ENCODE data around the gene XAB2.
A peak's percentile ranks its signal among the peaks of the same experiment; 100 is the strongest.
"Not testable (repeated sequence)": the region's sequence is repeated elsewhere in the genome, so short reads cannot be mapped to it uniquely, and the experiment has no call there.

XAB2 gene

DNA sequence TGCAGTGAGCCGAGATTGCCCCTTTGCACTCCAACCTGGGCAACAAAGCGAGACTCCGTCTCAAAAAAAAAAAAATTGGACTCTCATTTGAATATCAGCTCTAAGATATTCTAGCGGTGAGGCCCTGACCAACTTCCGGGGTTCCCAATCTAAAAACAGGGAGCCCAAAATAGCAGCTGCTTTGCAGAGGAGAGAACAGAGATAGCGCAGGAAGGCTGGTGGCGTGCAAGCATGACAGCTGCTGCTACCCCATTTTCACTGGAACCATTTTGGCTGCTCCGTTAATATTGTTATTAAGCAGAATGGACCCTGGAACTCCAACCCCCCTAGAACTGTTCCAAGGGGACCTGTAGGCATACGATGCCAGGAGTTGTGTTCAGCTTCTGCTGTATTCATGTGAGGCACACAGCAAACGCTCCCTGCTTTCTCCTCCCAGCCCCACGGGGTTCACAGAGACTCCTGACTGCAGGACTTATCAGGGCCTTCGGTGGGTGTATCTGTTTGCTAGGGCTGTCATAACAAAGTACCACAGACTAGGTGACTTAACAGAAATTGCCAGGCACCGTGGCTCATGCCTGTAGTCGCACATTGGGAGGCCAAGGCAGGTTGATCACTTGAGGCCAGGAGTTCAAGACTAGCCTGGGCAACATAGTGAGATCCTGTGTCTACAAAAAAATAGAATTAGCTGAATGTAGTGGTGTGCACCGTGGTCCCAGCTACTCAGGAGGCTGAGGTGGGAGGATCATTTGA is 19.1 kb upstream of the XAB2 start:
- no peak for DNase-seq

DNA sequence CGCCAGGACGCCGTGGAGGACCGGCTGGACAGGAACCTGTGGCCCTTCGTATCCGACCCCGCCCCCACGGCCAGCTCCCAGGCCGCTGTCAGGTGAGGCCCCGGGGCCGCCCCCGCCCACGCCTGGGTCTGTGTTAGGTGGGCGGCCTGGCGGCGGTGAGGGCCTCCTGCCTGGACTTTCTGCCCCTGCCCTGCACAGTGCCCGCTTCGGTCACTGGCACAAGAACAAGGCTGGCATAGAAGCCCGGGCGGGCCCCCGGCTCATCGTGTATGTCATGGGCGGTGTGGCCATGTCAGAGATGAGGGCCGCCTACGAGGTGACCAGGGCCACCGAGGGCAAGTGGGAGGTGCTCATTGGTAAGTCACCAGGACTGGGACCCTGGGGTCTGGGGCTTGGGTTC is 17.8 kb upstream of the XAB2 start:
- DNase-seq = no peak

DNA sequence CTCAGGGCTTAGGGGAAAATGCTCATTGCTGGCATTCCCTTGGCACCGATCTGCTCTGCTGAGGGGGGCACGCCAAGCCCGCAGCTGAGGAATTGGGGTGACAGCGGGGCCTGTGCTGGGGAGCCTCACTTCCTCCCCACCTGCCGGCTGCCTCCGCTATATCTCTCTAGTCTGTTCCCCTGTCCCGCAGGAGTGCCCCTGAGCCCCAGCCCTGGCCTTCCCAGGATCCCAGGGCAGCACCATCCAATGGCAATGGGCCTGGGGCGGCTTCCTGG is 17.0 kb upstream of the XAB2 start:
- no peak for DNase-seq

DNA sequence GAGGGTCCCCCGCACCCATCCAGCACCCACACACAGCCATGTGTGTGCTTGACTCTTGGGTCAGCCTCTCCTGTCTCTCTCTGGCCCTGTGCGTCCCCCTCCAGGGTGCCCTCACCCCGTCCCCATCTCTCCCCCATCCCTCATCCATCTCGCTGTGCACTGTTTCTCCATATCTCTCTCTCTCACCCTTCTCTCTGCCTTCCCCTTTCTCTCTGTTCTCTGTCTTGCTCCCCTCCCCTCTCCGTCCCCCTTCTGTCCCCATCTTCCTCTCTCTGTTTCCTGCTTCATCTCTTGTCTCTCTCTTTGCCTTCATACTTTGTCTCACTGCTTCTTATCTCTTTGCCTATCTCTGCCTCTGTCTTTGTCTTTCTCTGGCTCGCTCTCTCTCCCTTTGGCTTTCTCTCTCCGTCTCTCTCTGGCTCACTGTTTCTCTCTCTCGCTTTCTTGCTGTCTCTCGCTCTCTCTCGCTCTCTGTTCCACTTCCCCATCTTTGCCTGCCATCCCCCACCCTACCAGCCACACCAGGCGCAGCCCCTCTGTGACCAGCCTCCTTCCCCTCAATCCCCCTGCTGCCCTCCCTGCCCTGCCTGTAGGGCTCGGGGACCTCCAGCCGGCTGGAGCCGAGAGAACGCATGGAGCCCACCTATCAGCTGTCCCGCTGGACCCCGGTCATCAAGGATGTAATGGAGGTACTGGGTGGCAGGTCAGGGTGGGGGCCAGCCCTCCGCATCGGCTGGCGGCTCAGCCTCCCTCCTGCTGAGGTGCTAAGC is 16.5 kb upstream of the XAB2 start:
- no peak for DNase-seq

DNA sequence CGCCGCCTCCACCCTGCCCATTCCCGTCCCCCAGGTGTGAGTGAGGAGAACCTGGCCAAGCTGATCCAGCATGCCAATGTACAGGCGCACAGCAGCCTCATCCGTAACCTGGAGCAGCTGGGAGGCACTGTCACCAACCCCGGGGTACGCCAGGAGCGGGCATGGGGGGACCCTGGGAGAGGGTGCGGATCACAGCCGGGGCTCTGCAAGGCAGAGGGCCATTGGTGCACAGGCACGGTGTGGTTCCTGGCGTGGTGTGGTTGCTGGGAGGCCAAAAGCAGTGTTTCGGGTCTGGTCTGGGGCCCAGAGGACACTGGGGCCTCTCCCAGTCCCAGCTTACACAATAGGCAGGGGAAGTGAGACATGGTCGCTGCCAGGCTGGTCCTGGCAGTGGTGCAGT is 15.8 kb upstream of the XAB2 start:
- no peak for DNase-seq

DNA sequence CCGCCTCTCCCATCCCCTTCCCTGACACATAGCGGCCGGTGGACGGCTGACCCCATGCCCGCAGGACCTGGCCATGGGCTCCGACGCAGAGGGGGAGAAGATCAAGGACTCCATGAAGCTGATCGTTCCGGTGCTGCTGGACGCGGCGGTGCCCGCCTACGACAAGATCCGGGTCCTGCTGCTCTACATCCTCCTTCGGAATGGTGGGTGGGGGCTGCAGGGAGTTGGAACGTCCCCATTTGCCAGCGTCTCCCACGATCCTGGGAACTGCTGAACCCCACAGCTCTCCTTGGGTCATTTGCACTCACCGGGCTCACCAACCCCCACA is 15.2 kb upstream of the XAB2 start:
- no peak for DNase-seq

DNA sequence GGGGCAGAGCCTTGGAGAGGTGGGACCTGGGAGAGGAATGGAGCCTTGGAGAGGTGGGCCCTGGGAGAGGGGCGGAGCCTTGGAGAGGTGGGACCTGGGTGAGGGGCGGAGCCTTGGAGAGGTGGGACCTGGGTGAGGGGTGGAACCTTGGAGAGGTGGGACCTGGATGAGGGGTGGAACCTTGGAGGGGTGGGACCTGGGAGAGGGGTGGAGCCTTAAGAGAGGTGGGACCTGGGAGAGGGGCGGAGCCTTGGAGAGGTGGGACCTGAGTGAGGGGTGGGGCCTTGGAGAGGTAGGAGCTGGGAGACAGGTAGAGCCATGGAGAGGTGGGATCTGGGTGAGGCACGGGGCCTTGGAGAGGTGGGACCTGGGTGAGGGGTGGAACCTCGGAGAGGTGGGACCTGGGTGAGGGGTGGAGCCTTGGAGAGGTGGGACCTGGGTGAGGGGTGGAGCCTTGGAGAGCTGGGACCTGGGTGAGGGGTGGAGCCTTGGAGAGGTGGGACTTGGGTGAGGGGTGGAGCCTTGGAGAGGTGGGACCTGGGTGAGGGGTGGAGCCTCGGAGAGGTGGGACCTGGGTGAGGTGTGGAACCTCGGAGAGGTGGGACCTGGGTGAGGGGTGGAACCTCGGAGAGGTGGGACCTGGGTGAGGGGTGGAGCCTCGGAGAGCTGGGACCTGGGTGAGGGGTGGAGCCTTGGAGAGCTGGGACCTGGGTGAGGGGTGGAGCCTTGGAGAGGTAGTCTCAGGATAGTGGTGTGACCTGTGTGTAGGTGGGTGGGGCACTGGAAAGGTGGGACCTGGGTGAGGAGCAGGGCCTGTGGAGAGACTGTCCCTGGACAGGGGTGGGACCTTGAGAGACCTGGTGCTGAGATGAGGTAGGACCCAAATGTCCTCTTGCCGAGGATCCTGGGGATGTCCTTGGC is 14.5 kb upstream of the XAB2 start:
- DNase-seq = not testable (repeated sequence)

DNA sequence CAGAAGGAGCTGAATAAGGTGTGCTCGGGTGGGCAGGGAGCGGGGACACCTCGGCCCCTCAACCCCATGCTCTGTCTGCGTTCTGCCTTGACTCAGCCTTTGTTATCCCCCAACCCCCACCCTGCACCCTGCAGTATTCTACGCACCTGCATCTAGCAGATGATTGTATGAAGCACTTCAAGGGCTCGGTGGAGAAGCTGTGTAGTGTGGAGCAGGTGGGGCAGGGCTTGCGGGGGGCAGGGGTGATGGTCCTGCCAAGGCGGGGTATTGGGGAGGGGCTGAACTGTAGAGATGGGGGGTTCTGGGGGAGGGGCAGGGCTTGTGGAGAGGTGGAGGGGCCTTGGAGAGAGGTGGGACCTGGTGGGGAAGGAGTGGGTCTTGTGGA is 13.7 kb upstream of the XAB2 start:
- DNase-seq = no peak

DNA sequence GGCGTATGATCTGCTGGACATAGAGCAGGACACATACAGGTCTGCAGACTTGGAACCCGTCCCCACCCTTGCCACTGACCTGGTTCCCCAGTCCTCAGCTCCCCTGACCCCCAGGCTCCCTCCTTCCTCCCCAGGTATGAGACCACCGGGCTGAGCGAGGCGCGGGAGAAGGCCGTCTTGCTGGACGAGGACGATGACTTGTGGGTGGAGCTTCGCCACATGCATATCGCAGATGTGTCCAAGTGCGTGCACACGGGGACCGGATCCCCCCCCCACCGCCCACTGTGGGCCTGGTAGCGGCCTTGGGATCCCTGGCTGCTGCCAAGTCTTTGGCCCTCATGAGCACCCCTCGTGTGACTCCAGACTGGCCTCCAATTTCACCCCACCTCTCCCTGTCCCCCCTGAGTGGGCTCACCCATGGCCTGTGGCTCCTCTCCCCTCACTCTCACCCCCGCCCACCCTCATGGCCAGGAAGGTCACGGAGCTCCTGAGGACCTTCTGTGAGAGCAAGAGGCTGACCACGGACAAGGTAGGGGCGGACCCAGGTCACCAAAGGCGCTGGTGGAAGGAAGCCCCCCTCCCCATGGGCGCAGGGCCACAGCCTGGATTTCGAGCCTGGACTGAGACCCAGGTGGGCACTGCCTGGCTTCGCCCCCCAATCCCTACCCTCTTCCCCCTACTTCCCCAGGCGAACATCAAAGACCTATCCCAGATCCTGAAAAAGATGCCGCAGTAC is 13.1 kb upstream of the XAB2 start:
- DNase-seq = no peak

DNA sequence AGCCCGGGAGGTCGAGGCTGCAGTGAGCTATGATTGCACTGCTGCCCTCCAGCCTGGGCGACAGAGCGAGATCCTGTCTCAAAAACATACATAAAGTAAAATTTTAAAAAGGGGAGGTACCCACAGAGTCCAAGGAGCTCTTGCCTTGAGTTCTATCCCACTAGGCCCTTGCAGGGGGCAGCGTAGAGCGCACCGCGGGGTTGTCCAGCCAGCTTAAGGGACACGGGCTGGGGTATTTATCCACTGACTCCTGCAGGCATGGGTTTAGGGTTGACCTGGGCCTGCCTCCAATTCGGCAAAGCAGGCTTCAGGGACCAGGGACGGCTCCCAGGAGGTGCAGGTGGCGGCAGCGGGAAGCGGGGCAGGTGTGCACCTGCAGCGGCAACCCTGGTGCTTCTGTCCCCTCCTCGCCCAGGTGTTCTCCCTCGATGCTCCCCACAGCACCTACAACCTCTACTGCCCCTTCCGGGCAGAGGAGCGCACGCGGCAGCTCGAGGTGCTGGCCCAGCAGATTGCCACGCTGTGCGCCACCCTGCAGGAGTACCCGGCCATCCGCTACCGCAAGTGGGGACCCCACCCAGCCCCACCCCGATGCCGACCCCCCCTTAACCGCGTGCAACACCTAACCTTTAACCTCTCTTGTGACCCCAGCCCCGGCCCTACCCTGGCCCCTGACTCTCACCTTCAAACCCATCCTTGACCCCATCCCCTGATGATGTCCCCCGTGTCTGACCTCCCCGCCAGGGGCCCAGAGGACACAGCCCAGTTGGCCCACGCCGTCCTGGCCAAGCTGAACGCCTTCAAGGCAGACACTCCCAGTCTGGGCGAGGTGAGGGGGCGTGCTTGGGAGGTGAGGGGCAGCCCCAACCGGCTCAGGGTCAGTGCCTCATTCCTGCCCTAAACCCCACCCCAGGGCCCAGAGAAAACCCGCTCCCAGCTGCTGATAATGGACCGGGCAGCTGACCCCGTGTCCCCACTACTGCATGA is 12.2 kb upstream of the XAB2 start:
- DNase-seq = no peak

DNA sequence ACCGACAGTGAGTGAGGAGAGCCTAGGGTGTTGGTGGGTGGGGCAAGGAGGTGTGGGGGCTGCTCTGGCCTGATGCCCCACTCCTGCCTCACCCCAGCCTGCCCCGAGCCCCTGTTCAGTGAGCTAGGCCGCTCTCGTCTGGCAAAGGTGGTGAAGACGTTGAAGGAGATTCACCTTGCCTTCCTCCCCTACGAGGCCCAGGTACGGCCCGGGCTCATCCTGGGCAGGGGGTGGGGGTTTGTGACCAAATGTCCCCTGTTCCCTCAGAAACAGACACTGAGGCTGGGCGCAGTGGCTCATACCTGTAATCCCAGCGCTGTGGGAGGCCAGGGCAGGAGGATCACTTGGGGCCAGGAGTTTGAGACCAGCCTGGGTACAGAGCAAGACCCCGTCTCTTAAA is 11.5 kb upstream of the XAB2 start:
- no peak for DNase-seq

DNA sequence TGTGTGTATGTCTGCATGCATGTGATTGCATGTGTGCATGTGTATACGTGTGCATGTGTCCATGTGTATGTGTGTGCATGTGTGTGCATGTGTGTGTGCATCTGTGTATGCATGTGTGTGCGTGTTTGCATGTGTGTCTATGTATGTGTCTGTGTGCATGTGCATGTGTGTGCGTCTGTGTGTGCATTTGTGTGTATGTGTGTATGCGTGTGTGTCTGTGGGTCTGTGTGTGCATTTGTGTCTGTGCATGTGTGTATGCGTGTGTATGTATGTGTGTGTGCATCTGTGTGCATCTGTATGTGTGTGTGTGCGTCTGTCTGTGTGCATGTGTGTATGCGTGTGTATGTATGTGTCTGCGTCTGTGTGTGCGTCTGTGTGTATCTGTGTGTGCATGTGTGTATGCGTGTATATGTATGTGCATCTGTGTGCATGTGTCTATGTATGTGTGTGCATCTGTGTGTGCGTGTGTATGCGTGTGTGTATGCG is 10.6 kb upstream of the XAB2 start:
- no peak for DNase-seq

DNA sequence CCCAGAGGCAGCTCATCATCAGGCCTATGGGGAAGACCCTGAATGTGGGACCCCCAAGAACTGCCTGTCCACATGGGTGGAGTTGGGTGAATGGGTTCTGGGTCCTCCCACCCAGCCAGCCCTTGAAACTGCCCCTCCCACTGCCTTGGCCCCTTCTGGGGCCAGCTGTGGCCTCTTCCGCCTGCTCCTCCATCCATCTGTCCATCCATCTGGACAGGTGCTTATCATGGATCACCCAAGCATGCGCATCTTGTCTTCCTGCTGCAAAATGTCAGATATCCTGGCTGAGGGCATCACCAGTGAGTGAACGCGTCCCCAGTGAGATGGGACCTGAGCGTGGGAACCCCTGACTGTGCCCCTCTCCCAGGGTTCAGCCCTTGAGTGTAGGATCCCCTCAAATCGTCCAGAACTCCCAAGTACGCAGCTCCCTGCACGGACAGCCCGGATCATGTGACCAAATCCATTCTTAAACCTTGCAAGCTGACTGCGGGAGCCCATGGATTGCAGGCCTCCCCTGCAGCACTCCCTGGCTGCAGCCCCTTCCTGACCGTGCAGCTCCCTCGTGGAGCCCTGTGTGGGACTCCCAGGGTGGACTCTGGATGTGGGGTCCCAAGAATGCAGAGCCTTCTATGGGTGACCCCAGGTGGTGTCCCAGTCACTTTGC is 9.6 kb upstream of the XAB2 start:
- no peak for DNase-seq

DNA sequence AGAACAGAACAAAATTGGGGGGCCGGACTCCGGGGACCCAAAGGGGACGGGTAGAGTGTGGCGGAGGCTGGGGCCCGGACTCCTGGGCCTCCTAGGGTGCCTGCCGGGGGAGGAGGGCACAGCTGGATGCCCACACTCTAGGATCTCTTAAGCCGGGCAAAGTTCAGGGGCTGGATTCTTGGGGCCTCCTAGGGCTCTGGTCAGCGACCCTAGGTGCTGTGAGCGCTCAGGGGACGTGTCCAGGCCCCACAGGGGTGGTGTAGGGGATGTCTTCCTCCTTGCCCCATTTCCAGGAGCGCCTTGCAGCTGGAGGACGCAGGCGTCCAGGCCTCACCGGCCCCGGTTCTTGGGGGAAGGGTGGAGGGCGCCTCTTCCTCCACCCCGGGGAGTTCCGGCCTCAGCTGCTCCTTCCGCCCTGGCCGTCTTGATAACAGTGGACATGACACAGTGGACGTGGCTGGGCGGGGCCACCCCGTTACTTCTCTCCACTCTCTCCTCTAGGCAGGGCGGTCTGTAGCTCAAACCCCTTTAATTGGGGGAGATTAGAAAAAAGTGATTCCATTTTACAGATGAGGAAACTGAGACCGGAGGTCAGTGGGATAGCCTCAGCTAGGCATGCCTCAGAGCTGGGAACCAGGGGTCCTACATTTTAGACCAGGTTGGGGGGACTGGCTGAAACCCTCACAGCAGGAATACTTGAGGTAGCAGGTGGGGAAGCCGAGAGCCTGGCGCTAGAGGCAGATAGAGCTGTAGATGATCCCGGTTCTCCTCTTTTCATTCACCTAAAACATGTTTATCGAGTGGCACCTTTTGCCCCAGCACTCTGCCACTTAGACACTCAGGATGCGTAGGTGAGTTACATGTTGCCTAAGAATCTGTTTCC is 8.3 kb upstream of the XAB2 start:
- DNase-seq = no peak

DNA sequence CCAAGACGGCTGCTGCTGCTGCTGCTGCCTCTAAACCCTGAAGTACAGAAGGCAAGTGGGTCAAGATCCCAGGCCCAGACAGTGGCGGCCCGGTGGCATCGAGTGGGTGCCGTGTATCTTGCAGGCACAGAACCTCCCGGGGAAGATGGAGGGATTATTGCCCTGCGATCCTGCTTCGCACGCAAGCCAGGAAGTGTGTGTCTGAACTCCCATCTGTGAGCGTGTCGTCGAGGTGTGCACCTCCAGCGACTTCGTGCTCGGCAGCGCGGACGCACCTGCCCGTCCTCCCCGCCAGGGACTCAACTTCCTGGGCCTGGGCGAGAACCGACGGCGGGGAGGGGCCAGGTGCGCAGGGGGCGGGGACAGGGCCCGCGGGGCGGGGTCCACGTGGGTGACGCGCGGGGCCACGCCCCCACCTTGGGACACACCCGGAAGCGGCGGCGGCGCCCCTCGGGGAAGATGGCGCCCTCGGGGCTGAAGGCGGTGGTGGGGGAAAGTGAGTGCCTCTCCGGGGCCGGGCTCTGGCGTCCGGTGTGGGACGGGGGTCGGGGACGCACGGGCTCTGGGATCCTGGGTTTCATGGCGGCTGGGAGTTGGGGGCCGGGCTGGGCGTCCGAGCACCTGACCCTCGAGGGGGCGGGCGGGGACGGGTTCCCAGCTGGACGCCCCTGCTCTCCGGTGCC is 7.5 kb upstream of the XAB2 start, which contains the start of gene STXBP2:
Gene STXBP2 (plus strand): TSS at position 420 of the 683 bp plus-strand sequence. CDS start 40 bp downstream, at position 460.
- peak; percentile 89 for DNase-seq

DNA sequence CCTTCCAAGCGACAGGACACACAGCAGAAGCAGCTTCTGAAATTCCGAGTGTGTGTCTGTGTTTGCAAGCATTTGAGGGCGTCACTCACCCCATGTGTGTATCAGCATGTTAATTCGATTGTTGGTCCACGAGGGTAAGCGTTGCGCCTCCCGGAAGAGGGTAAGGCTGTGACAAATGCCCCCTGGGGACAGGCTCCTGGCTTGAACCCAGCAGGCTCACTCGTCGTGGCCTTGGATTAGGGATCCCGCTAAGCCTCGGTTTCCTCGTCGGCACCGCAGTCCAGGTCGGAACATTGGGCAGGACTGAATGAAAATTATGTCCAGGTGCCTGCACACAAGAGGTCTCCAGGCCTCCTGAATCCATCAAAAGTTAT is 7.0 kb upstream of the XAB2 start:
- no peak for DNase-seq

DNA sequence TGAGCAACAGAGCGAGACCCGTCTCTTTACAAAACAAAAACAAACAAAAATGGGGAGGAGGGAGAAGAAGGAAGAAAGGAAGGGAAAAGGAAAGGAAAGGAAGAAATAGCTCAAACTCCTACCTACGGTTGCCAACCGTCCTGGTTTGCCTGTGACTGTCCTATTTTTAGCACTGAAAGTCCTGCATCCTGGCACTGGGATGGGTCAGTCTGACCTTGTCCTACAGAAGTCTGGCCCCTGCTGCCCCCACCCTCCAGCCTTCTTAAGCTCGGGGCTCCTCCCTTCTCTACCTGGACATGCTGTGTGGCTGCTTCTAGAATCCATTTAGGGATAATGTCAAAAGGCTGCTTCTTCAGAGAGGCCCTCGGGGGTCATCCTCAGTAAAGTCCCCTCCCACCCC is 6.3 kb upstream of the XAB2 start:
- DNase-seq = no peak

DNA sequence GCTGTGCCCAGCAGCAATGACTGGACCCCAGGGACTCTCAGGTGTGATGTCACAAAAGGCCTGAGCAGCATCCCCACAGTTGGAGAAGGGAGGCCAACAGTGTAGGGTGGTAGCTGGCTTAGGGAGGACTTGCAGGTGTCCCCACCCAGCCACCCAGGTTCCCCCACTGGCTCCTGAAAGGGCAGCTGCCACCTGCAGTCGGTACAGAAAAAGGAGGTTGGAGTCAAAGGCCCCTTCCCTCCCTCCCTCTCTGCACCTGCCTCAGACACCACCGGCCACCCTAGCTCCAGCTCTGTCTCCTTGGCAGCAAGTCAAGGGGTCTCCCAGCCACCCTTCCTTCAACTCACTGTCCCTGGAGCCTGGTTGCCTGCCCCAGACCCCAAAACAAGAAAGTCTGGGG is 4.4 kb upstream of the XAB2 start, which contains the start of gene PCP2:
Gene PCP2 (minus strand): TSS at position 22 of the 400 bp plus-strand sequence. CDS start 262 bp downstream, outside the sequence.
- no peak for DNase-seq
